Measurements from ENCODE around the gene IRAK2. TPM values are rescaled to one million over a fixed set of nuclear protein-coding genes. Genes with fewer than 3 reads are reported as not detected.
"Not testable (repeated sequence)": the region's sequence is repeated elsewhere in the genome, so short reads cannot be mapped to it uniquely, and the experiment has no call there.

The IRAK2 gene
- total RNA-seq, 1 donor from 2014 or later: 1.5 TPM

GRCh38 chr3:10170915-10171478, 6.3 kb downstream of the IRAK2 start:
- H3K36me3 Mint-ChIP-seq (ENCODE audit: unreplicated experiment): peaks cover 3% of the 10 kb centered on the region
- peaks cover 13% of the 10 kb centered on the region for H3K4me1 Mint-ChIP-seq (ENCODE audit: unreplicated experiment)
- no peak overlapping the region for H3K4me3 Mint-ChIP-seq (ENCODE audit: unreplicated experiment)
- no peaks in the 10 kb centered on the region for H3K27me3 Mint-ChIP-seq (ENCODE audit: unreplicated experiment)
- H3K27ac Mint-ChIP-seq (ENCODE audit: unreplicated experiment): no peak overlapping the region
- H3K9me3 Mint-ChIP-seq (ENCODE audit: unreplicated experiment): peaks cover 11% of the 10 kb centered on the region
- no peak for DNase-seq (ENCODE audit: extremely low spot score, unreplicated experiment)
- TF ChIP-seq CTCF (IDR thresholded peaks at IDR 0.05): no peak

GRCh38 chr3:10173095-10173925, 8.6 kb downstream of the IRAK2 start:
- H3K4me1 Mint-ChIP-seq (ENCODE audit: unreplicated experiment): peaks cover 10% of the 10 kb centered on the region
- H3K36me3 Mint-ChIP-seq (ENCODE audit: unreplicated experiment): peaks cover 3% of the 10 kb centered on the region
- no peak overlapping the region for H3K4me3 Mint-ChIP-seq (ENCODE audit: unreplicated experiment)
- no peak for TF ChIP-seq CTCF (IDR thresholded peaks at IDR 0.05)
- DNase-seq (ENCODE audit: extremely low spot score, unreplicated experiment): no peak
- H3K9me3 Mint-ChIP-seq (ENCODE audit: unreplicated experiment): peaks cover 11% of the 10 kb centered on the region
- no peaks in the 10 kb centered on the region for H3K27me3 Mint-ChIP-seq (ENCODE audit: unreplicated experiment)
- peak overlapping the region; percentile 89 for H3K27ac Mint-ChIP-seq (ENCODE audit: unreplicated experiment)

GRCh38 chr3:10173926-10174435, 9.3 kb downstream of the IRAK2 start:
- TF ChIP-seq CTCF (IDR thresholded peaks at IDR 0.05): no peak
- no peaks in the 10 kb centered on the region for H3K36me3 Mint-ChIP-seq (ENCODE audit: unreplicated experiment)
- no peak for DNase-seq (ENCODE audit: extremely low spot score, unreplicated experiment)
- H3K27me3 Mint-ChIP-seq (ENCODE audit: unreplicated experiment): no peaks in the 10 kb centered on the region
- H3K4me1 Mint-ChIP-seq (ENCODE audit: unreplicated experiment): peaks cover 10% of the 10 kb centered on the region
- H3K9me3 Mint-ChIP-seq (ENCODE audit: unreplicated experiment): peaks cover 6% of the 10 kb centered on the region
- peak overlapping the region; percentile 89 for H3K27ac Mint-ChIP-seq (ENCODE audit: unreplicated experiment)
- H3K4me3 Mint-ChIP-seq (ENCODE audit: unreplicated experiment): no peak overlapping the region

- H3K36me3 Mint-ChIP-seq (ENCODE audit: unreplicated experiment); H3K4me3 Mint-ChIP-seq (ENCODE audit: unreplicated experiment); H3K27me3 Mint-ChIP-seq (ENCODE audit: unreplicated experiment); DNase-seq (ENCODE audit: extremely low spot score, unreplicated experiment); H3K9me3 Mint-ChIP-seq (ENCODE audit: unreplicated experiment); H3K27ac Mint-ChIP-seq (ENCODE audit: unreplicated experiment): not testable (repeated sequence)
- peaks cover 10% of the 10 kb centered on the region for H3K4me1 Mint-ChIP-seq (ENCODE audit: unreplicated experiment)
These were observed 10.6 kb downstream of the IRAK2 start for GRCh38 chr3:10175334-10175733.

GRCh38 chr3:10176150-10176549, 11.4 kb downstream of the IRAK2 start:
- DNase-seq (ENCODE audit: extremely low spot score, unreplicated experiment); H3K9me3 Mint-ChIP-seq (ENCODE audit: unreplicated experiment); H3K4me3 Mint-ChIP-seq (ENCODE audit: unreplicated experiment); H3K36me3 Mint-ChIP-seq (ENCODE audit: unreplicated experiment); H3K27ac Mint-ChIP-seq (ENCODE audit: unreplicated experiment); H3K27me3 Mint-ChIP-seq (ENCODE audit: unreplicated experiment): not testable (repeated sequence)
- peaks cover 10% of the 10 kb centered on the region for H3K4me1 Mint-ChIP-seq (ENCODE audit: unreplicated experiment)

GRCh38 chr3:10177737-10178136, 13.0 kb downstream of the IRAK2 start:
- Mint-ChIP-seq H3K9me3 (ENCODE audit: unreplicated experiment) (no peaks in the 10 kb centered on the region), H3K4me3 (ENCODE audit: unreplicated experiment) (no peak overlapping the region), H3K27ac (ENCODE audit: unreplicated experiment) (no peak overlapping the region), H3K36me3 (ENCODE audit: unreplicated experiment) (no peaks in the 10 kb centered on the region), H3K4me1 (ENCODE audit: unreplicated experiment) (peaks cover 10% of the 10 kb centered on the region), H3K27me3 (ENCODE audit: unreplicated experiment) (no peaks in the 10 kb centered on the region)
- no peak for DNase-seq (ENCODE audit: extremely low spot score, unreplicated experiment)
- no peak for TF ChIP-seq CTCF (IDR thresholded peaks at IDR 0.05)
